GM12878 (cell line): ENCODE measurements around the gene HECTD4. TPM values are rescaled to one million over a fixed set of nuclear protein-coding genes. Genes with fewer than 3 reads are reported as not detected.

Experiments used
- BCLAF1 ChIP-seq: fragments of 450-650 bp; IDR thresholded peaks from 2 replicates; pipeline ENCODE4 v1.6.1; 2017; ENCODE audit warnings: antibody characterized with exemption, mild to moderate bottlenecking, moderate library complexity
- CUX1 ChIP-seq: IDR thresholded peaks from 2 replicates; pipeline ENCODE4 v1.6.1; 2012; ENCODE audit warnings: improper control_type of control experiment, low read depth, low read length; ENCODE audit not compliant: insufficient replicate concordance
- NFXL1 ChIP-seq: fragments of 450-650 bp; IDR thresholded peaks from 2 replicates; pipeline ENCODE4 v1.6.1; 2017; ENCODE audit warnings: antibody characterized with exemption, mild to moderate bottlenecking, borderline replicate concordance
- PBX3 ChIP-seq: IDR thresholded peaks from 2 replicates; pipeline ENCODE4 v1.6.1; 2011; ENCODE audit warnings: mild to moderate bottlenecking, low read depth, low read length, moderate library complexity; ENCODE audit not compliant: insufficient replicate concordance
- ZNF274 ChIP-seq: IDR thresholded peaks from one replicate; pipeline ENCODE4 v1.8.0; 2011; ENCODE audit not compliant: insufficient read length, insufficient read depth
- polyA plus RNA-seq, 11 experiments: library from polyadenylated mRNA; depleted of rRNA in 4 of 11; unstranded in 6 of 11; stranded (reverse) in 5 of 11; fragments of >200 nt; fragmentation: Nextera tagmentation in 4 of 11; fragmentation: Illumina TruSeq in 1 of 11; extraction: Ambion mirVana in 4 of 11; extraction: Trizol in 1 of 11; gene quantifications; 1 replicate in 1 of 11; 2 replicates in 10 of 11; pipeline versions ENCODE4 v1.2.1 to v1.2.3, GENCODE V29; 2011 to 2016; ENCODE audit warnings: inconsistent platforms in 2 of 11, missing spikeins in 2 of 11, low read depth in 1 of 11
- total RNA-seq, 4 experiments: library from RNA; depleted of rRNA in 3 of 4; stranded (reverse); fragments of >200 nt in 3 of 4; fragmentation: Illumina TruSeq in 1 of 4; extraction: Trizol in 1 of 4; gene quantifications; 2 replicates each; pipeline versions ENCODE4 v1.2.1 to v1.2.3, GENCODE V29; 2013 to 2021
- TF ChIP-seq, protein P1 (sequence below): fragments of 450-650 bp; IDR thresholded peaks from 2 replicates; pipeline ENCODE4 v1.6.1; 2018; ENCODE audit warnings: borderline replicate concordance, mild to moderate bottlenecking; ENCODE audit not compliant: partially characterized antibody

The HECTD4 gene
- total and polyA plus RNA-seq, 10 of the 15 experiments (the other 5 are each of a cell fraction or from before 2014, with no cell fraction given) = 5.8 to 43.9 (median 17.9) TPM

DNA sequence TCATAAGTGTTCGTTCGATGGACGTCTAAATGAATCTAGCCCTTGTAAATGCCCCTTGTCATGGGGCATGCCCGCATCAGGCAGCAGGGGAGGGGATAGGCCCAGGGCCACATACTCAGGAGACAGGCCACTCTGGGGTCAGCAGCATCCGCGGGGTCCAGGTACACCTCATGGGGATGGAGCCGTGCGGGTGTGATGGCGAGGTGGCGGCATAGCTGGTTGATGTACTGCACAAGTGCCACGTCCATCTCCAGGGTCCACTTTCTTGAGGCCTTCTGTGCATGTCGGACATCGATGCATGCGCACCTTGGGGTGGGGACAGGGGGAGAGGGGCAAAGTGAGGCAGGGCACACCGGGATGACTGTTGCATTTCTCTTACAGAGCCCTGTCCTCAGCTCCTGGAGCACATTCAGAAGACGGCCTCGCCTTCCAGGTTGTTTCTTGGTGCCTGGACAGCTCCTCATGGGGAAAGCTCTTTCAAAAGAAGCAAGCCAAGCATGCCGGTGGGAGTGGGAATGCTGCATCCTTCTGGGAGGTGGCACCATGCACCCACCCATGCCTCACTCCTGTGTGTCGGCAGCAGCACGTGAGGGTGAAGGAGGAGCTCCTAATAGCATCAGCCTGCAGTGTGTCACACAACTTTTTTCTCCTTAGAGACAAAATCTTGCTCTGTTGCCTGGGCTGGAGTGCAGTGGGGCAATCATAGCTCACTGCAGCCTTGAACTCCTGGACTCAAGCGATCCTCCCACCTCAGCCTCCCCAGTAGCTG lies 209.5 kb downstream of the HECTD4 start (continued):
- TF ChIP-seq, protein P1, sequence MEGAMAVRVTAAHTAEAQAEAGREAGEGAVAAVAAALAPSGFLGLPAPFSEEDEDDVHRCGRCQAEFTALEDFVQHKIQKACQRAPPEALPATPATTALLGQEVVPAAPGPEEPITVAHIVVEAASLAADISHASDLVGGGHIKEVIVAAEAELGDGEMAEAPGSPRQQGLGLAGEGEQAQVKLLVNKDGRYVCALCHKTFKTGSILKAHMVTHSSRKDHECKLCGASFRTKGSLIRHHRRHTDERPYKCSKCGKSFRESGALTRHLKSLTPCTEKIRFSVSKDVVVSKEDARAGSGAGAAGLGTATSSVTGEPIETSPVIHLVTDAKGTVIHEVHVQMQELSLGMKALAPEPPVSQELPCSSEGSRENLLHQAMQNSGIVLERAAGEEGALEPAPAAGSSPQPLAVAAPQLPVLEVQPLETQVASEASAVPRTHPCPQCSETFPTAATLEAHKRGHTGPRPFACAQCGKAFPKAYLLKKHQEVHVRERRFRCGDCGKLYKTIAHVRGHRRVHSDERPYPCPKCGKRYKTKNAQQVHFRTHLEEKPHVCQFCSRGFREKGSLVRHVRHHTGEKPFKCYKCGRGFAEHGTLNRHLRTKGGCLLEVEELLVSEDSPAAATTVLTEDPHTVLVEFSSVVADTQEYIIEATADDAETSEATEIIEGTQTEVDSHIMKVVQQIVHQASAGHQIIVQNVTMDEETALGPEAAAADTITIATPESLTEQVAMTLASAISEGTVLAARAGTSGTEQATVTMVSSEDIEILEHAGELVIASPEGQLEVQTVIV = no peak
- TF ChIP-seq BCLAF1 (no peak), ZNF274 (no peak), PBX3 (no peak), NFXL1 (no peak), CUX1 (no peak)
- TF ChIP-seq, all 136 proteins: peak for 0
